GM12878 (cell line): Measurements from ENCODE around the gene SLC45A1.

Experiments
- CREB1 ChIP-seq: IDR thresholded peaks from 2 replicates; pipeline ENCODE4 v1.6.1; 2012; ENCODE audit warnings: low read depth, mild to moderate bottlenecking, inconsistent platforms
- EED ChIP-seq: sonication (generic); IDR thresholded peaks from 2 replicates; pipeline ENCODE4 v1.6.1; 2016; ENCODE audit warnings: antibody characterized with exemption, low read depth
- HDAC6 ChIP-seq: fragments of 200-600 bp; sonication (generic); IDR thresholded peaks from one replicate; pipeline ENCODE4 v1.8.0; 2017; ENCODE audit warnings: antibody characterized with exemption; ENCODE audit not compliant: unreplicated experiment
- MYC ChIP-seq: IDR thresholded peaks from 2 replicates; pipeline ENCODE4 v1.6.1; 2011; ENCODE audit warnings: mild to moderate bottlenecking, low read length, moderate library complexity, inconsistent platforms; ENCODE audit not compliant: insufficient read depth, insufficient replicate concordance, insufficient read length, severe bottlenecking
- POLR2A ChIP-seq: IDR thresholded peaks from 2 replicates; pipeline ENCODE4 v1.6.1; 2011; ENCODE audit warnings: low read depth, mild to moderate bottlenecking, low read length
- RAD21 ChIP-seq: IDR thresholded peaks from 2 replicates; pipeline ENCODE4 v1.6.1; 2011; ENCODE audit warnings: mild to moderate bottlenecking, low read depth, low read length, moderate library complexity; ENCODE audit not compliant: insufficient read depth
- REST ChIP-seq: IDR thresholded peaks from 2 replicates; pipeline ENCODE4 v1.6.1; 2012; ENCODE audit warnings: mild to moderate bottlenecking, low read depth, low read length
- SIN3A ChIP-seq: IDR thresholded peaks from 2 replicates; pipeline ENCODE4 v1.6.1; 2012; ENCODE audit warnings: low read depth, low read length, improper control_type of control experiment
- SPI1 ChIP-seq: IDR thresholded peaks from 2 replicates; pipeline ENCODE4 v1.6.1; 2011; ENCODE audit warnings: low read depth, mild to moderate bottlenecking, low read length, moderate library complexity, borderline replicate concordance; ENCODE audit not compliant: insufficient read depth
- SUZ12 ChIP-seq: fragments of 200-600 bp; sonication (generic); IDR thresholded peaks from one replicate; pipeline ENCODE4 v1.6.1; 2018; ENCODE audit warnings: antibody characterized with exemption, mild to moderate bottlenecking; ENCODE audit not compliant: unreplicated experiment
- YY1 ChIP-seq: IDR thresholded peaks from 2 replicates; pipeline ENCODE4 v1.6.1; 2011; ENCODE audit warnings: low read depth, mild to moderate bottlenecking, low read length
- TF ChIP-seq, protein P1 (sequence below), 3 experiments: IDR thresholded peaks in 2 of 3; conservative IDR thresholded peaks in 1 of 3; 2 replicates each; pipeline ENCODE4 v1.5.1; 2011; ENCODE audit warnings: low read depth in 3 of 3, low read length in 3 of 3, mild to moderate bottlenecking in 3 of 3, control low read depth in 2 of 3, moderate library complexity in 2 of 3, inconsistent platforms in 1 of 3, mixed read lengths in 1 of 3; ENCODE audit not compliant: control insufficient read depth in 2 of 3, insufficient read depth in 1 of 3; ENCODE audit errors: extremely low read depth in 1 of 3

DNA sequence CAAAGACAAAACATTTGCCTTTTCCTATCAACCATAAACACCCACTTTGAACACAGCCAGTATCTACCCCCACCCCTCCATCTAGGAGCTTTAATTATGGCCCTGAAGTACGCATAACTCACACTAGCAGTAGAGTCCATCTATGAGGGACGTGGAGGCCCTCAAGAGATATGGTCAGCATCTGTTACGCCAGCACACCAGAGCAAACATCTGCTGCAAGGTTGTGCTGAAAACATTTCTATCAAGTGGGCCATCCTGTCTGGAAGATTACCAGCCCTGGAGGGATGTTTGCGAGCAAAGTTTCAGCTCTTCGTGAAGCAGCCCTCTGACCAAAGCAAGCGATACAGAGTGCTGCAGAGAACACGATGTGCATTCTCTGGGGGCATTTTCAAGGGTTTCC, 74.6 kb downstream of the SLC45A1 start:
- TF ChIP-seq REST (no peak), SUZ12 (no peak), SPI1 (no peak), POLR2A (no peak), SIN3A (no peak), YY1 (no peak), EED (no peak), HDAC6 (no peak), MYC (no peak), RAD21 (no peak), CREB1 (no peak)
- TF ChIP-seq, protein P1, sequence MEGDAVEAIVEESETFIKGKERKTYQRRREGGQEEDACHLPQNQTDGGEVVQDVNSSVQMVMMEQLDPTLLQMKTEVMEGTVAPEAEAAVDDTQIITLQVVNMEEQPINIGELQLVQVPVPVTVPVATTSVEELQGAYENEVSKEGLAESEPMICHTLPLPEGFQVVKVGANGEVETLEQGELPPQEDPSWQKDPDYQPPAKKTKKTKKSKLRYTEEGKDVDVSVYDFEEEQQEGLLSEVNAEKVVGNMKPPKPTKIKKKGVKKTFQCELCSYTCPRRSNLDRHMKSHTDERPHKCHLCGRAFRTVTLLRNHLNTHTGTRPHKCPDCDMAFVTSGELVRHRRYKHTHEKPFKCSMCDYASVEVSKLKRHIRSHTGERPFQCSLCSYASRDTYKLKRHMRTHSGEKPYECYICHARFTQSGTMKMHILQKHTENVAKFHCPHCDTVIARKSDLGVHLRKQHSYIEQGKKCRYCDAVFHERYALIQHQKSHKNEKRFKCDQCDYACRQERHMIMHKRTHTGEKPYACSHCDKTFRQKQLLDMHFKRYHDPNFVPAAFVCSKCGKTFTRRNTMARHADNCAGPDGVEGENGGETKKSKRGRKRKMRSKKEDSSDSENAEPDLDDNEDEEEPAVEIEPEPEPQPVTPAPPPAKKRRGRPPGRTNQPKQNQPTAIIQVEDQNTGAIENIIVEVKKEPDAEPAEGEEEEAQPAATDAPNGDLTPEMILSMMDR (IDR thresholded peaks at IDR 0.05 in 2 of 3, conservative IDR thresholded peaks at IDR 0.05 in 1 of 3; ENCODE audit: control insufficient read depth in 2 of 3, extremely low read depth in 1 of 3, insufficient read depth in 1 of 3, low read depth in 3 of 3, low read length in 3 of 3): no peak
